IMR-90 (cell line): ENCODE data around the gene ATRX. TPM values are rescaled to one million over a fixed set of nuclear protein-coding genes. Genes with fewer than 3 reads are reported as not detected.

Experiments used
- ATAC-seq: fragments of 200-7000 bp; cut with Tn5 transposase; 2 replicates; pipeline ENCODE4 v1.9.1; 2020; ENCODE audit warnings: low read depth, mild to moderate bottlenecking, moderate library complexity
- BruUV-seq: library from RNA; stranded (reverse); fragments of 400-500 nt; replicated peaks from 2 replicates; lab custom pipeline; 2021; lab: Mats Ljungman, UMichigan
- CTCF ChIA-PET: fragments of 300-600 bp; formaldehyde crosslinking; extraction: SDS; loops from one replicate; lab custom pipeline; 2021; ENCODE audit warnings: antibody characterized with exemption; lab: Yijun Ruan, JAX
- POLR2A ChIA-PET: fragments of 300-600 bp; sonication (Branson Sonifier 250); formaldehyde crosslinking; loops from one replicate; lab custom pipeline; 2022; ENCODE audit warnings: antibody characterized with exemption; ENCODE audit not compliant: unreplicated experiment; lab: Charles Lee
- DNase-seq: peaks from one replicate; pipeline ENCODE4 v3.0.0; 2013
- H2AFZ ChIP-seq: replicated peaks from 2 replicates; pipeline ENCODE3; 2013; ENCODE audit warnings: low read length, mild to moderate bottlenecking; ENCODE audit not compliant: poor library complexity
- H2AK5ac ChIP-seq: 2 replicates; pipeline ENCODE4 v1.6.1; 2013; ENCODE audit warnings: low read depth, low read length, inconsistent platforms
- H2AK9ac ChIP-seq: replicated peaks from 2 replicates; pipeline ENCODE3; 2013; ENCODE audit warnings: mild to moderate bottlenecking, low read depth, low read length, moderate library complexity; ENCODE audit not compliant: poor library complexity
- H2BK120ac ChIP-seq: 2 replicates; pipeline ENCODE4 v1.6.1; 2013; ENCODE audit warnings: low read depth, low read length, inconsistent platforms
- H2BK15ac ChIP-seq: 3 replicates; pipeline ENCODE4 v1.6.1; 2013; ENCODE audit warnings: low read depth, low read length, inconsistent platforms
- H2BK20ac ChIP-seq: 2 replicates; pipeline ENCODE4 v1.6.1; 2013; ENCODE audit warnings: low read depth, mild to moderate bottlenecking, inconsistent platforms, low read length, moderate library complexity
- H2BK5ac ChIP-seq: 2 replicates; pipeline ENCODE4 v1.6.1; 2013; ENCODE audit warnings: mild to moderate bottlenecking, low read depth, low read length, inconsistent platforms; ENCODE audit not compliant: poor library complexity, severe bottlenecking
- H3K14ac ChIP-seq: replicated peaks from 2 replicates; pipeline ENCODE4 v1.6.1; 2013; ENCODE audit warnings: low read depth, low read length, inconsistent platforms
- H3K18ac ChIP-seq: 2 replicates; pipeline ENCODE4 v1.6.1; 2013; ENCODE audit warnings: low read depth, low read length, control low read depth
- H3K23ac ChIP-seq: 2 replicates; pipeline ENCODE4 v1.6.1; 2013; ENCODE audit warnings: low read depth, low read length, inconsistent platforms
- H3K27ac ChIP-seq: 2 replicates; pipeline ENCODE4 v1.5.1; 2013; ENCODE audit warnings: mild to moderate bottlenecking, control low read depth, low read length; ENCODE audit not compliant: insufficient read depth
- H3K27me3 ChIP-seq: 2 replicates; pipeline ENCODE4 v1.6.1; 2013; ENCODE audit warnings: low read length; ENCODE audit not compliant: control insufficient read depth, insufficient read depth
- H3K36me3 ChIP-seq: 2 replicates; pipeline ENCODE4 v1.6.1; 2013; ENCODE audit warnings: low read length, mixed read lengths; ENCODE audit not compliant: control insufficient read depth, insufficient read depth
- H3K4ac ChIP-seq: 2 replicates; pipeline ENCODE4 v1.6.1; 2013; ENCODE audit warnings: low read depth, low read length, inconsistent platforms
- H3K4me1 ChIP-seq: 2 replicates; pipeline ENCODE4 v1.6.1; 2013; ENCODE audit warnings: low read length, mixed read lengths; ENCODE audit not compliant: control insufficient read depth, insufficient read depth
- H3K4me2 ChIP-seq: 2 replicates; pipeline ENCODE4 v1.6.1; 2013; ENCODE audit warnings: low read depth, mild to moderate bottlenecking, control low read depth, low read length, moderate library complexity
- H3K4me3 ChIP-seq: 2 replicates; pipeline ENCODE4 v1.5.1; 2013; ENCODE audit warnings: low read depth, mild to moderate bottlenecking, control low read depth, low read length, moderate library complexity; ENCODE audit not compliant: insufficient read depth
- H3K56ac ChIP-seq: 2 replicates; pipeline ENCODE4 v1.6.1; 2013; ENCODE audit warnings: low read length, inconsistent platforms; ENCODE audit not compliant: insufficient read depth; ENCODE audit errors: extremely low read depth
- H3K79me1 ChIP-seq, 2 experiments: 2 replicates each; pipeline ENCODE4 v1.6.1; 2013; ENCODE audit warnings: low read length in 2 of 2, inconsistent platforms in 1 of 2, low read depth in 1 of 2
- H3K9ac ChIP-seq: 2 replicates; pipeline ENCODE4 v1.6.1; 2013; ENCODE audit warnings: low read depth, low read length, control low read depth
- H3K9me1 ChIP-seq: 2 replicates; pipeline ENCODE4 v1.6.1; 2013; ENCODE audit warnings: low read length, inconsistent platforms; ENCODE audit not compliant: insufficient read depth
- H3K9me3 ChIP-seq: 2 replicates; pipeline ENCODE4 v1.6.1; 2013; ENCODE audit warnings: low read length; ENCODE audit not compliant: control insufficient read depth, insufficient read depth
- H4K20me1 ChIP-seq: 2 replicates; pipeline ENCODE4 v1.6.1; 2013; ENCODE audit warnings: low read length, inconsistent platforms; ENCODE audit not compliant: insufficient read depth
- H4K5ac ChIP-seq: 2 replicates; pipeline ENCODE4 v1.6.1; 2013; ENCODE audit warnings: mild to moderate bottlenecking, low read depth, low read length, control low read depth
- H4K8ac ChIP-seq, 2 experiments: 2 replicates each; pipeline ENCODE4 v1.6.1; 2013; ENCODE audit warnings: low read depth in 2 of 2, low read length in 2 of 2, control low read depth in 1 of 2, inconsistent platforms in 1 of 2
- H4K91ac ChIP-seq: 2 replicates; pipeline ENCODE4 v1.6.1; 2013; ENCODE audit warnings: low read depth, low read length, inconsistent platforms; ENCODE audit not compliant: insufficient read depth
- NFE2L2 ChIP-seq: fragments of 150-350 bp; IDR thresholded peaks from 2 replicates; pipeline ENCODE4 v1.6.1; 2016; ENCODE audit warnings: low read depth, mild to moderate bottlenecking, low read length
- WGBS, 2 experiments: methylation state at CpG; one replicate each; pipeline versions ENCODE4 v1.1.5 to v1.1.7; 2013; ENCODE audit warnings: missing lambda C conversion rate in 2 of 2; ENCODE audit not compliant: insufficient read length in 1 of 2; ENCODE audit errors: extremely low coverage in 2 of 2; 5-methylcytosine and 5-hydroxymethylcytosine counted together
- dilution Hi-C: fragments of 300-500 bp; cut with HindIII; formaldehyde crosslinking; loops from one replicate; pipeline ENCODE4 v1.14.3; 2018; ENCODE audit warnings: low sequenced_read_pairs; ENCODE audit not compliant: unreplicated experiment
- in situ Hi-C: fragments of 300-500 bp; cut with MboI; formaldehyde crosslinking; loops from 3 replicates; pipeline ENCODE4 v1.14.3; 2019; ENCODE audit warnings: low sequenced_read_pairs, inconsistent platforms, mixed read lengths
- intact Hi-C: fragments of 100-400 bp; cut with micrococcal nuclease; formaldehyde crosslinking; loops from 2 replicates; pipeline ENCODE4 v1.10.0; 2022
- polyA plus RNA-seq, 3 experiments: library from polyadenylated mRNA; depleted of rRNA; stranded (reverse); fragments of >200 nt; gene quantifications; 2 replicates each; pipeline ENCODE4 v1.2.3, GENCODE V29; 2012; ENCODE audit warnings: low replicate concordance in 1 of 3
- total RNA-seq: library from RNA; depleted of rRNA; stranded (reverse); fragments of >200 nt; gene quantifications from 2 replicates; pipeline ENCODE4 v1.2.3, GENCODE V29; 2012

ATRX gene
- total and polyA plus RNA-seq, 2 of the 4 experiments (the other 2 are of a cell fraction) = 20.7 to 73.8 TPM

DNA sequence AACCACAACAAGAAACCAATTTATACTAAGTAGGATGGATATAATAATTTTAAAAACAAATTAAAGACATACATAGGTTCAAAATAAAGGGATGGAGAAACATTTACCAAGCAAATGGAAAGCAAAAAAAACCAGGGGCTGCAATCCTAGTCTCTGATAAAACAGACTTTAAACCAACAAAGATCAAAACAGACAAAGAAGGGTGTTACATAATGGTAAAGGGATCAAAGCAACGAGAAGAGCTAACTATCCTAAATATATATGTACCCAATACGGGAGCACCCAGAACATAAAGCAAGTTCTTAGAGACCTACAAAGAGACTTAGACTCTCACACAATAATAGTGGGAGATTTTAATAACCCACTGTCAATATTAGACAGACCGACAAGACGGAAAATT lies 66.6 kb downstream of the ATRX start:
- no peak overlapping the region for H3K4me3 ChIP-seq
- H2BK5ac ChIP-seq = no peak overlapping the region
- H3K27ac ChIP-seq = no peak overlapping the region
- H2BK15ac ChIP-seq = no peak overlapping the region
- ChIA-PET CTCF (interaction anchor here (0.6 kb wide), 1 partner anchor 34 kb away, joined by 4 read pairs; no protein-coding TSS in a partner anchor), POLR2A (no interaction called here)
- no peak overlapping the region for H4K5ac ChIP-seq
- H3K4me1 ChIP-seq = no peaks in the 10 kb centered on the region
- peaks cover 0 to 6% of the 10 kb centered on the region in 2 experiments; a peak in 1 of 4 replicates for H3K79me1 ChIP-seq
- no CpG with 5 or more reads among the region's 4 CpGs for WGBS, 2 experiments
- no peak overlapping the region for H4K91ac ChIP-seq
- H3K27me3 ChIP-seq = no peaks in the 10 kb centered on the region
- no peak overlapping the region for H3K23ac ChIP-seq
- ATAC-seq = no peak
- no peak overlapping the region for H3K4ac ChIP-seq
- no peak overlapping the region for H3K18ac ChIP-seq
- BruUV-seq = no TSS peak
- no peak overlapping the region for H4K8ac ChIP-seq
- intact Hi-C loops = no loop called here
- no peak overlapping the region for H2BK20ac ChIP-seq
- H2AK9ac ChIP-seq = no peak overlapping the region
- H3K9me3 ChIP-seq = no peaks in the 10 kb centered on the region
- in situ Hi-C loops = no loop called here
- no peak overlapping the region for H2AK5ac ChIP-seq
- no peak overlapping the region for H3K9ac ChIP-seq
- no peak overlapping the region for H3K14ac ChIP-seq
- H2AFZ ChIP-seq = no peak overlapping the region
- peaks cover 3% of the 10 kb centered on the region; the same call in 1 of the 2 replicates for H3K36me3 ChIP-seq
- H3K4me2 ChIP-seq = no peak overlapping the region
- DNase-seq = no peak
- no peak overlapping the region for H3K56ac ChIP-seq
- no peak overlapping the region for H2BK120ac ChIP-seq
- peaks cover 25% of the 10 kb centered on the region for H4K20me1 ChIP-seq
- H3K9me1 ChIP-seq = no peaks in the 10 kb centered on the region
- dilution Hi-C loops = no loop called here
- no peak for TF ChIP-seq NFE2L2
